ENCODE data around the gene RNF130. TPM values are rescaled to one million over a fixed set of nuclear protein-coding genes. Genes with fewer than 3 reads are reported as not detected.

RNF130 gene
- total and polyA plus RNA-seq, 4 donors: 24.9 to 93.1 (median 51.4) TPM

GRCh38 chr5:179963375-179963774 is 108.2 kb downstream of the RNF130 start:
- peaks cover 2 to 26% (median 18%) of the 10 kb centered on the region in 4 donors for H3K4me1 ChIP-seq (ENCODE audit: control insufficient read depth in 4 of 4, insufficient read depth in 4 of 4, low read length in 3 of 4)
- H3K9ac ChIP-seq (ENCODE audit: low read depth in 1 of 2, low read length in 2 of 2): no peak overlapping the region
- no peaks in the 10 kb centered on the region for H3K9me3 ChIP-seq (ENCODE audit: control insufficient read depth in 4 of 4, low read length in 3 of 4)
- 94% methylated on average over 4 of the region's 4 CpGs for WGBS
- no peak for DNase-seq (ENCODE audit: low spot score)
- H3K27ac ChIP-seq (ENCODE audit: low read depth in 1 of 2, low read length in 2 of 2): no peak overlapping the region
- peaks cover 2 to 28% (median 22%) of the 10 kb centered on the region in 4 donors for H3K36me3 ChIP-seq (ENCODE audit: control insufficient read depth in 4 of 4, insufficient read depth in 3 of 4, low read depth in 1 of 4, low read length in 3 of 4)
- TF ChIP-seq ZBTB33 (IDR thresholded peaks at IDR 0.05) (no peak), GABPA (IDR thresholded peaks at IDR 0.05 in 1 of 2, conservative IDR thresholded peaks at IDR 0.05 in 1 of 2) (no peak), FOXA2 (IDR thresholded peaks at IDR 0.05) (no peak), JUND (IDR thresholded peaks at IDR 0.05) (no peak)
- H3K4me3 ChIP-seq (ENCODE audit: low read depth in 1 of 3, low read length in 3 of 3): no peak overlapping the region
- no peaks in the 10 kb centered on the region for H3K27me3 ChIP-seq (ENCODE audit: control insufficient read depth in 4 of 4, insufficient read depth in 4 of 4, low read length in 3 of 4)

- Histone ChIP-seq H3K4me3 (ENCODE audit: low read depth in 1 of 3, low read length in 3 of 3) (no peak overlapping the region), H3K4me1 (ENCODE audit: control insufficient read depth in 4 of 4, insufficient read depth in 4 of 4, low read length in 3 of 4) (peaks cover 9 to 28% (median 18%) of the 10 kb centered on the region in 4 donors), H3K9ac (ENCODE audit: low read depth in 1 of 2, low read length in 2 of 2) (no peak overlapping the region), H3K27ac (ENCODE audit: low read depth in 1 of 2, low read length in 2 of 2) (peak overlapping the region; percentile 33 to 59), H3K27me3 (ENCODE audit: control insufficient read depth in 4 of 4, insufficient read depth in 4 of 4, low read length in 3 of 4) (no peaks in the 10 kb centered on the region), H3K36me3 (ENCODE audit: control insufficient read depth in 4 of 4, insufficient read depth in 3 of 4, low read depth in 1 of 4, low read length in 3 of 4) (peaks cover 1 to 23% (median 14%) of the 10 kb centered on the region in 4 donors), H3K9me3 (ENCODE audit: control insufficient read depth in 4 of 4, low read length in 3 of 4) (no peaks in the 10 kb centered on the region)
- WGBS: 45% methylated on average over 5 of the region's 5 CpGs
- DNase-seq (ENCODE audit: low spot score): no peak
- TF ChIP-seq GABPA (IDR thresholded peaks at IDR 0.05 in 1 of 2, conservative IDR thresholded peaks at IDR 0.05 in 1 of 2) (no peak), HNF4G (IDR thresholded peaks at IDR 0.05) (peak; percentile 13), SP1 (IDR thresholded peaks at IDR 0.05) (peak; percentile 37), YY1 (IDR thresholded peaks at IDR 0.05) (peak; percentile 57), ZBTB33 (IDR thresholded peaks at IDR 0.05) (peak; percentile 65), ATF3 (IDR thresholded peaks at IDR 0.05) (peak; percentile 41), REST (IDR thresholded peaks at IDR 0.05) (peak; percentile 24), RAD21 (IDR thresholded peaks at IDR 0.05) (peak; percentile 23 to 25), CTCF (IDR thresholded peaks at IDR 0.05; ENCODE audit: low read depth, low read length, missing input control) (no peak), NR2F2 (IDR thresholded peaks at IDR 0.05) (no peak), MAX (IDR thresholded peaks at IDR 0.05) (peak; percentile 39), TAF1 (conservative IDR thresholded peaks at IDR 0.05) (no peak), HNF4A (conservative IDR thresholded peaks at IDR 0.05) (peak; percentile 66 to 71), FOXA2 (IDR thresholded peaks at IDR 0.05) (peak; percentile 83), JUND (IDR thresholded peaks at IDR 0.05) (peak; percentile 32 to 56), EGR1 (IDR thresholded peaks at IDR 0.05; ENCODE audit: low read depth in 2 of 2) (no peak), RXRA (IDR thresholded peaks at IDR 0.05) (peak; percentile 92 to 93), FOXA1 (IDR thresholded peaks at IDR 0.05) (peak; percentile 18)
These were observed 111.2 kb downstream of the RNF130 start for GRCh38 chr5:179960204-179960831.
